Activated CD8-positive, alpha-beta T cell treated with anti-CD3 and anti-CD28 coated beads for 36 hours (primary cell): ENCODE data around the gene TNFRSF1A. TPM values are rescaled to one million over a fixed set of nuclear protein-coding genes. Genes with fewer than 3 reads are reported as not detected.

Experiments
- ATAC-seq: fragments of 200-7000 bp; cut with Tn5 transposase; one replicate; pipeline ENCODE4 v1.10.0; 2021; ENCODE audit warnings: mild to moderate bottlenecking, moderate library complexity
- CTCF ChIA-PET: fragments of 350-600 bp; sonication (Branson Sonifier 250); formaldehyde crosslinking; loops from one replicate; lab custom pipeline; 2021; ENCODE audit warnings: antibody characterized with exemption; lab: Charles Lee
- POLR2A ChIA-PET: fragments of 350-600 bp; sonication (Branson Sonifier 250); formaldehyde crosslinking; loops from one replicate; lab custom pipeline; 2021; ENCODE audit warnings: antibody characterized with exemption; lab: Charles Lee
- DNase-seq: peaks from one replicate; pipeline ENCODE4 v3.0.0-alpha.2; 2020
- H3K27ac Mint-ChIP-seq: one replicate; pipeline ENCODE4 v1.8.0; 2021; ENCODE audit warnings: mild to moderate bottlenecking, mixed read lengths
- H3K27me3 Mint-ChIP-seq: one replicate; pipeline ENCODE4 v1.8.0; 2021; ENCODE audit warnings: mixed read lengths
- H3K36me3 Mint-ChIP-seq: one replicate; pipeline ENCODE4 v1.8.0; 2021; ENCODE audit warnings: low read depth, mixed read lengths
- H3K4me1 Mint-ChIP-seq: one replicate; pipeline ENCODE4 v1.8.0; 2021; ENCODE audit warnings: low read depth, mixed read lengths
- H3K4me3 Mint-ChIP-seq: one replicate; pipeline ENCODE4 v1.8.0; 2021; ENCODE audit warnings: mild to moderate bottlenecking, moderate library complexity, mixed read lengths
- H3K9me3 Mint-ChIP-seq: one replicate; pipeline ENCODE4 v1.8.0; 2021; ENCODE audit warnings: mixed read lengths
- intact Hi-C: fragments of 100-400 bp; cut with micrococcal nuclease; formaldehyde crosslinking; loops from one replicate; pipeline ENCODE4 v1.10.0; 2022
- total RNA-seq, 2 experiments: library from RNA; stranded (reverse); gene quantifications; one replicate each; pipeline ENCODE4 v1.2.3, GENCODE V29; 2021
- TF ChIP-seq, protein P1 (sequence below): fragments of 200-600 bp; IDR thresholded peaks from one replicate; pipeline ENCODE4 v1.8.0; 2022; ENCODE audit warnings: antibody characterized with exemption, mild to moderate bottlenecking

TNFRSF1A gene
- total RNA-seq, 2 experiments from 2014 or later, result 40.6 TPM

- Mint-ChIP-seq H3K9me3 (no peaks in the 10 kb centered on the region), H3K27ac (no peak overlapping the region), H3K4me3 (no peak overlapping the region), H3K36me3 (no peaks in the 10 kb centered on the region), H3K4me1 (peaks cover 20% of the 10 kb centered on the region), H3K27me3 (no peaks in the 10 kb centered on the region)
- POLR2A ChIA-PET, result interaction anchor here (0.7 to 1.9 kb wide), 3 partner anchors 9 to 13 kb away, joined by 3 to 7 read pairs (median 5); no protein-coding TSS in a partner anchor
- TF ChIP-seq, protein P1, sequence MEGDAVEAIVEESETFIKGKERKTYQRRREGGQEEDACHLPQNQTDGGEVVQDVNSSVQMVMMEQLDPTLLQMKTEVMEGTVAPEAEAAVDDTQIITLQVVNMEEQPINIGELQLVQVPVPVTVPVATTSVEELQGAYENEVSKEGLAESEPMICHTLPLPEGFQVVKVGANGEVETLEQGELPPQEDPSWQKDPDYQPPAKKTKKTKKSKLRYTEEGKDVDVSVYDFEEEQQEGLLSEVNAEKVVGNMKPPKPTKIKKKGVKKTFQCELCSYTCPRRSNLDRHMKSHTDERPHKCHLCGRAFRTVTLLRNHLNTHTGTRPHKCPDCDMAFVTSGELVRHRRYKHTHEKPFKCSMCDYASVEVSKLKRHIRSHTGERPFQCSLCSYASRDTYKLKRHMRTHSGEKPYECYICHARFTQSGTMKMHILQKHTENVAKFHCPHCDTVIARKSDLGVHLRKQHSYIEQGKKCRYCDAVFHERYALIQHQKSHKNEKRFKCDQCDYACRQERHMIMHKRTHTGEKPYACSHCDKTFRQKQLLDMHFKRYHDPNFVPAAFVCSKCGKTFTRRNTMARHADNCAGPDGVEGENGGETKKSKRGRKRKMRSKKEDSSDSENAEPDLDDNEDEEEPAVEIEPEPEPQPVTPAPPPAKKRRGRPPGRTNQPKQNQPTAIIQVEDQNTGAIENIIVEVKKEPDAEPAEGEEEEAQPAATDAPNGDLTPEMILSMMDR, result no peak
- ATAC-seq (no peak), DNase-seq (no peak)
- CTCF ChIA-PET, result no interaction called here
- intact Hi-C loops, result no loop called here
Observed at GRCh38 chr12:6358881-6359280, 17.0 kb upstream of the TNFRSF1A start.

- Mint-ChIP-seq H3K27ac (no peak overlapping the region), H3K27me3 (no peaks in the 10 kb centered on the region), H3K4me1 (peaks cover 17% of the 10 kb centered on the region), H3K9me3 (no peaks in the 10 kb centered on the region), H3K36me3 (no peaks in the 10 kb centered on the region), H3K4me3 (no peak overlapping the region)
- TF ChIP-seq, protein P1, result no peak
- ATAC-seq (no peak), DNase-seq (no peak)
- ChIA-PET CTCF (interaction anchor here (0.9 to 3.7 kb wide), 6 partner anchors 10 to 33 kb away, joined by 3 to 11 read pairs (median 4); no protein-coding TSS in a partner anchor), POLR2A (interaction anchor here (0.6 to 1.6 kb wide), 3 partner anchors 10 to 121 kb away, joined by 3 to 6 read pairs (median 3); no protein-coding TSS in a partner anchor)
- intact Hi-C loops, result no loop called here
Observed at GRCh38 chr12:6356374-6356820, 14.5 kb upstream of the TNFRSF1A start.

DNA sequence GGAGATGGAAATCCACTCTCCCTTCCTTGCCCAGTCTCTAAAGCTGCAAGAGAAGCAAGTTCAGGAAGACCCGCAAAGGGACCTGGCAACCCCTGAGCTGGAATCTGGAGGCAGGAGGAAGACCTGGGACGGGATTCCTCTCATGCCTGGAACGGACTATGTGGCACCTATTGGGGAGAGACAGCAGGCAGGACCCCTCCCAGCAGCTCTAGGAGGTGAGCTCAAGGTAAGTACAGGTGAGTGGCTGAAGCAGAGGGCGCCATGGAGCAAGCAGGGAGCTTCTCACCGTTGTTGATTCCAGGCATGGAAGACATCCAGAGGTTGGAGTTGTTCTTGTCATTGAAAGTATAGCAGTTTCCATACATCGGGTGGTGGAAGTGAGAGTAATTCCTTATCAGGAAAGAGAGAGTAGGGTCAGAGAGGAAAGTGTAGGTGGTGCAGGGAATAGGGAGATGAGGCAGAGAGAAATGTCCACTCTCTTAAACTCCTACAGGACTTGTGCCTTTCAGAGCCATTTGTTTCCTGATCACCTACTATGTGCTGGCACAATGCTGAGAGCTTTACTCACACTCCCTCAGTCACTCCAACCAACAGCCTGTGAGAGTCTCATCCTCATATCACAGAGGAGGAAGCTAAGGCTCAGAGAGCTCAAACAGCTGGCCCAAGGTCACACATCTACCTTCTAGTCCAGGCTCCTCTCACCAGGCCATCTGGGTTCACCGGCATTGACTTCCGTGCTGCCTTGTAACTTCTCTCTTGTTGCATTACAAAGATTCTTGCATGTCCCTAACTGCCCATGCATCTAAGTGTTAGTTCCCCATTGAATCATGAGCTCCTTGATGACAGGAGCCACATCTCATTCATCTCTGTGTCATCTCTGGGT lies 13.9 kb upstream of the TNFRSF1A start:
- ChIA-PET CTCF (interaction anchor here (0.9 to 3.7 kb wide), 6 partner anchors 10 to 32 kb away, joined by 3 to 11 read pairs (median 4); no protein-coding TSS in a partner anchor), POLR2A (interaction anchor here (1.1 to 1.6 kb wide), 2 partner anchors 10 to 16 kb away, joined by 3 to 6 read pairs; no protein-coding TSS in a partner anchor)
- ATAC-seq (no peak), DNase-seq (no peak)
- TF ChIP-seq, protein P1, result no peak
- no peak overlapping the region for H3K4me3 Mint-ChIP-seq
- H3K9me3 Mint-ChIP-seq, result no peaks in the 10 kb centered on the region
- H3K4me1 Mint-ChIP-seq, result peaks cover 13% of the 10 kb centered on the region
- intact Hi-C loops, result no loop called here
- H3K27me3 Mint-ChIP-seq, result no peaks in the 10 kb centered on the region
- no peak overlapping the region for H3K27ac Mint-ChIP-seq
- H3K36me3 Mint-ChIP-seq, result no peaks in the 10 kb centered on the region

DNA sequence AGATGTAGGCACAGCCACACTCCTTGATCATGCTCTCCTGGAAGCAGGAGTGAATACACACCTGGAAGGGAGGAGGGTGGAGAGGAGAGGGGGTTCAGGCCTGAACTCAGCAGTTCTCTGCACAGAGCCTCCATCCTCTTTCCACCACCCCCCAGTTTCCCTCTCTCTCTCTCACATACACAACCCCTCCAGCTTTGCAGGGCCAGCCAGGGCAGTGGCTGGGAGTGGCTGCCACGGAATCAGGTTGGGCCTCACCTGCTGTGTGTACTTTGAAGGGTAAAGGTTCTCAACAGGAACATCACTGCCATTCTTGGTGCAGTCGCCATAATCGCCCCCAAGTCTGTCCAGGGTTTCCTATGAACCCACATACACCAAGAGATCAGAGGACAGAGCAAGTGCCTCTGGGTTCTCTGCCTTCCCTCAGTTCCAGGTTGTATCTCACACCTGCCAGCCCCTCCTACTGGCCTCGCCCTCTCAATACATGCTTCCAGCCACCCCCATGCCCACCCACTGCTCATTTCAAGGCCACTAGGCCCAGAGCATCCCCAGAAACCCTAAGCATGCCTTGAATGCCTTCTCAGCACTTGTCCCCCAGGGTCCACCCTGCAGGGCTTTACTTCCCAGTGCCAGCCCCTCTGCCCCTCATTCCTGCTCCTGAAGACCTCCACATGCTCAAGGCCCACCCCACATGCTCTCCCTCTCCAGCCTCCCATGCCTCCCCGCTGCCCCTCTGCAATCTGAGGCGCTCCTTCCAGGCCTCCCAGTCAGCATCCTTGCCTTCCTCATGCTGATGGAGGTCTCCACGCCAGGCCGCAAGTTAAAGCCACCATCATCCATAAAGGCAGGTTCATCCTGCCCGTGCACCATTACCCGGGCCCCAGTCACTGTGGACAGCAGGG lies 12.9 kb upstream of the TNFRSF1A start:
- Mint-ChIP-seq H3K9me3 (no peaks in the 10 kb centered on the region), H3K27ac (no peak overlapping the region), H3K4me3 (no peak overlapping the region), H3K4me1 (peaks cover 7% of the 10 kb centered on the region), H3K36me3 (no peaks in the 10 kb centered on the region), H3K27me3 (no peaks in the 10 kb centered on the region)
- no peak for DNase-seq
- intact Hi-C loops, result no loop called here
- POLR2A ChIA-PET, result interaction anchor here (1.6 kb wide), 1 partner anchor 15 kb away, joined by 6 read pairs; no protein-coding TSS in a partner anchor
- TF ChIP-seq, protein P1, result no peak
- ATAC-seq, result peak; percentile 30
- CTCF ChIA-PET, result interaction anchor here (1.6 to 3.7 kb wide), 2 partner anchors 13 to 19 kb away, joined by 4 to 11 read pairs; no protein-coding TSS in a partner anchor
